Esophagus (tissue), 2 donors: ENCODE results near the gene FGGY. TPM values are rescaled to one million over a fixed set of nuclear protein-coding genes. Genes with fewer than 3 reads are reported as not detected.

Experiments used
- H3K27ac ChIP-seq, 2 donors: one replicate each; pipeline ENCODE4 v1.5.1; 2013; ENCODE audit warnings: low read depth in 2 of 2, mild to moderate bottlenecking in 2 of 2, inconsistent platforms in 1 of 2, low read length in 1 of 2, moderate library complexity in 1 of 2
- H3K27me3 ChIP-seq, 2 donors: one replicate each; pipeline ENCODE4 v1.6.1; 2013; ENCODE audit warnings: low read length in 2 of 2, control low read depth in 1 of 2, mild to moderate bottlenecking in 1 of 2; ENCODE audit not compliant: insufficient read depth in 2 of 2, control insufficient read depth in 1 of 2
- H3K36me3 ChIP-seq, 2 donors: one replicate each; pipeline ENCODE4 v1.6.1; 2013; ENCODE audit warnings: low read length in 1 of 2; ENCODE audit not compliant: control insufficient read depth in 2 of 2, insufficient read depth in 2 of 2
- H3K4me1 ChIP-seq, 2 donors: one replicate each; pipeline ENCODE4 v1.6.1; 2013; ENCODE audit warnings: low read length in 1 of 2; ENCODE audit not compliant: control insufficient read depth in 2 of 2, insufficient read depth in 2 of 2
- H3K4me3 ChIP-seq, 2 donors: one replicate each; pipeline ENCODE4 v1.5.1; 2013; ENCODE audit warnings: low read length in 2 of 2, mild to moderate bottlenecking in 2 of 2, low read depth in 1 of 2, moderate library complexity in 1 of 2
- H3K9me3 ChIP-seq, 2 donors: one replicate each; pipeline ENCODE4 v1.6.1; 2013; ENCODE audit warnings: mild to moderate bottlenecking in 2 of 2, low read depth in 1 of 2, low read length in 1 of 2, moderate library complexity in 1 of 2; ENCODE audit not compliant: control insufficient read depth in 2 of 2, insufficient read depth in 1 of 2
- WGBS, 2 donors: extraction: QIAGEN DNeasy Blood & Tissue Kit; methylation state at CpG; one replicate each; pipeline ENCODE4 v1.1.7; 2013; 5-methylcytosine and 5-hydroxymethylcytosine counted together
- polyA plus RNA-seq, 2 donors: library from polyadenylated mRNA; stranded (reverse); fragments of 200-250 nt; gene quantifications; one replicate each; pipeline ENCODE4 v1.2.3, GENCODE V29; 2013
- donor health status: healthy with polysubstance abuse.
- donor health status: Bipolar disorder and iron deficiency.

Gene FGGY
- polyA plus RNA-seq, 2 donors: 2.4 to 4.4 TPM

DNA sequence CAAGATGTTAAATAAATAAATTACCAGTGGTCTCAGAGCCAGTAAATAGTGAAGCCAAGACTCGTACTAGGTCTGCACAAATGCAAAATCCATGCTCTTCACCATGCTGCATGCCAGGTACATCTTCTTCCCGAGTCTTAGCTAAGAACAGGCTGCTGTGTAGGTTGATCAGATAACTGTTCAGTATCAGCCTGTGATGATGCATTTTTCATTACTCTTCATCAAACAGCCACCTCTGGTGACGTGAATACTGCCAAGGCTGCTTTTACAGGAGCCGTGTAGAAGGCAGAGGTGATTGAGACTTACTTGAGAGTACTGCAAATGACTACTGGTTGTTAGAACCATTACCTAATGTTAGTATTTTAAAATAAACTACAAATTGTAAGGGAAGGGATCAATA lies 478.6 kb downstream of the FGGY start:
- WGBS, 2 donors: 91 to 93% methylated on average over 4 of the region's 4 CpGs
- no peak overlapping the region for H3K27ac ChIP-seq
- no peak overlapping the region for H3K4me3 ChIP-seq
- H3K36me3 ChIP-seq: no peaks in the 10 kb centered on the region
- no peaks in the 10 kb centered on the region for H3K9me3 ChIP-seq
- no peaks in the 10 kb centered on the region for H3K27me3 ChIP-seq
- H3K4me1 ChIP-seq: no peaks in the 10 kb centered on the region

- H3K4me1 ChIP-seq: no peaks in the 10 kb centered on the region
- no peak overlapping the region for H3K4me3 ChIP-seq
- no peaks in the 10 kb centered on the region for H3K36me3 ChIP-seq
- no peaks in the 10 kb centered on the region for H3K27me3 ChIP-seq
- H3K27ac ChIP-seq: no peak overlapping the region
- no peaks in the 10 kb centered on the region for H3K9me3 ChIP-seq
- 59% methylated on average over 6 to 7 of the region's 7 CpGs for WGBS, 2 donors
These were observed 480.3 kb downstream of the FGGY start for GRCh38 chr1:59776960-59777852.

DNA sequence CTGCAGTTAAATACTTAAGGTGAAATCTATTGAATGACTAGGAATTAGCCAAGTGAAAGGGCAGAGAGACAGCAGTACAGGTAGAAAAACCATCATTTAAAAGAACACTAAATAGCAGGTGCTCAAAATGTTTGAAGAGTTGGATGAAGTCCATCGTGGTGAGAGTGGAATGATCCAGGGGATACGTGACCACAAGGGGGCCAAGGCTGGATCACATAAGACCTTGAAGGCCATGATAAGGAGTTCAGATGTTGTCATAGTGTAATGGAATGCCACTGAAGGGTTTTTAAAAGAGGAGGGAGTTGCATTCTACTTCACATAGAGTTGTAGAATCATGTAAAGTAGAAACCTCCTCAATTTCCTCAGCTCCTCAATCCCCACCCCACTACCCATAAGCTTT lies 483.1 kb downstream of the FGGY start:
- no peaks in the 10 kb centered on the region for H3K9me3 ChIP-seq
- no peaks in the 10 kb centered on the region for H3K27me3 ChIP-seq
- no peaks in the 10 kb centered on the region for H3K4me1 ChIP-seq
- H3K27ac ChIP-seq: no peak overlapping the region
- H3K36me3 ChIP-seq: no peaks in the 10 kb centered on the region
- 74 to 78% methylated on average over 2 of the region's 2 CpGs for WGBS, 2 donors
- H3K4me3 ChIP-seq: no peak overlapping the region

DNA sequence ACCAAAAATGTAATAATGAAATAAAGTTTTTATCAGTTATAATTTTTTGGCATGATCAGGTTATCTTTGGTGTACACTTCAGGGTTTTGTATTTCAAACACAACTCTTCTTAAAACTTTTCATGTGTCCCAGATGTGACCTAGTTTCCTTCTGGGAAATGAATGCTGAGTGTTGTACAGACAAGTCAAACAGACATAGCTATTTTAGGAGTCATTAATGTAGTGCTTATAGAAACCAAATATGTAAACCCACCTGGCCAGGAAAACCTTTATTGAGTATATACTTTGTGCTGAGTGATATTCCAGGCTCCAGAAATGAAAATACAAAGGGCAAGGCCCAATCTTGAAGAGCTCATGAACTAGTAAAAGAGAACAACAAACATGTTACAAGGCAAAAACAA lies 491.9 kb downstream of the FGGY start:
- no peak overlapping the region for H3K27ac ChIP-seq
- H3K9me3 ChIP-seq: peaks cover 0 to 9% of the 10 kb centered on the region in 2 donors
- H3K4me3 ChIP-seq: no peak overlapping the region
- no peaks in the 10 kb centered on the region for H3K4me1 ChIP-seq
- no peaks in the 10 kb centered on the region for H3K36me3 ChIP-seq
- no peaks in the 10 kb centered on the region for H3K27me3 ChIP-seq

GRCh38 chr1:59798600-59798999 lies 501.7 kb downstream of the FGGY start:
- no peaks in the 10 kb centered on the region for H3K27me3 ChIP-seq
- H3K9me3 ChIP-seq: no peaks in the 10 kb centered on the region

GRCh38 chr1:59803458-59804038 lies 506.7 kb downstream of the FGGY start:
- Histone ChIP-seq H3K27ac (no peak overlapping the region), H3K36me3 (no peaks in the 10 kb centered on the region), H3K9me3 (no peaks in the 10 kb centered on the region), H3K4me1 (no peaks in the 10 kb centered on the region), H3K27me3 (no peaks in the 10 kb centered on the region), H3K4me3 (no peak overlapping the region)
- 69 to 76% methylated on average over 1 of the region's 1 CpG for WGBS, 2 donors

More at GRCh38 chr1:59798600-59798999, 501.7 kb downstream of the FGGY start:
- Histone ChIP-seq H3K27ac (no peak overlapping the region), H3K4me1 (no peaks in the 10 kb centered on the region), H3K4me3 (no peak overlapping the region), H3K36me3 (no peaks in the 10 kb centered on the region)

- no peaks in the 10 kb centered on the region for H3K9me3 ChIP-seq
- no peaks in the 10 kb centered on the region for H3K4me1 ChIP-seq
- H3K4me3 ChIP-seq: no peak overlapping the region
- no peaks in the 10 kb centered on the region for H3K27me3 ChIP-seq
- H3K36me3 ChIP-seq: no peaks in the 10 kb centered on the region
- no peak overlapping the region for H3K27ac ChIP-seq
These were observed 507.4 kb downstream of the FGGY start for GRCh38 chr1:59804301-59804700.

DNA sequence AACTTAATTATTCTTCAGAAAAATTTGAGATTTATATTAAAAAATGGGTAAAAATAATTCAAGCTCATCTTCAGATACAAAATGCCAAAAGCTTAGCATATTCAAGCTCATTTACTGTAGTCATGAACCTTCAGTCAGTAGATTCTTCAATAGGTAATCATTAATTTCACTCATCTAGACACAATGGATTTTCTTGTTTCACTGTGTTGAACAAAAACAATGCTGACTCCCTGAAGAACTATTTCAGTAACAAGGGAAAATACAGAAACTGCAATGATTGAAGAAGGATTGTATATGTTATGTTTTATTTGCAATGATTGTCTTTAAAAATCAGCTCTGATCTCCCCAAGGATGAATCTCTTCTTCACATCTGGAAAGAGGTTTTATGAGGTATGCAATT lies 508.7 kb downstream of the FGGY start:
- Histone ChIP-seq H3K27me3 (no peaks in the 10 kb centered on the region), H3K4me1 (no peaks in the 10 kb centered on the region), H3K36me3 (no peaks in the 10 kb centered on the region), H3K9me3 (no peaks in the 10 kb centered on the region), H3K27ac (no peak overlapping the region), H3K4me3 (no peak overlapping the region)
